ENCODE measurements around the gene ETHE1.

ETHE1 gene

GRCh38 chr19:43466793-43467192, 60.2 kb downstream of the ETHE1 start:
- H3K9me3 ChIP-seq = no peaks in the 10 kb centered on the region
- H3K4me3 ChIP-seq = no peak overlapping the region
- H3K36me3 ChIP-seq (replicated peaks) = no peaks in the 10 kb centered on the region
- H3K4me1 ChIP-seq = peaks cover 14% of the 10 kb centered on the region; the same call in 1 of the 2 replicates
- no peak for DNase-seq (ENCODE audit: low spot score in 2 of 2)
- no peaks in the 10 kb centered on the region for H3K27me3 ChIP-seq (ENCODE audit: low read depth)
- in situ Hi-C loops (cut with MboI; ENCODE audit: low sequenced_read_pairs) = no loop called here

DNA sequence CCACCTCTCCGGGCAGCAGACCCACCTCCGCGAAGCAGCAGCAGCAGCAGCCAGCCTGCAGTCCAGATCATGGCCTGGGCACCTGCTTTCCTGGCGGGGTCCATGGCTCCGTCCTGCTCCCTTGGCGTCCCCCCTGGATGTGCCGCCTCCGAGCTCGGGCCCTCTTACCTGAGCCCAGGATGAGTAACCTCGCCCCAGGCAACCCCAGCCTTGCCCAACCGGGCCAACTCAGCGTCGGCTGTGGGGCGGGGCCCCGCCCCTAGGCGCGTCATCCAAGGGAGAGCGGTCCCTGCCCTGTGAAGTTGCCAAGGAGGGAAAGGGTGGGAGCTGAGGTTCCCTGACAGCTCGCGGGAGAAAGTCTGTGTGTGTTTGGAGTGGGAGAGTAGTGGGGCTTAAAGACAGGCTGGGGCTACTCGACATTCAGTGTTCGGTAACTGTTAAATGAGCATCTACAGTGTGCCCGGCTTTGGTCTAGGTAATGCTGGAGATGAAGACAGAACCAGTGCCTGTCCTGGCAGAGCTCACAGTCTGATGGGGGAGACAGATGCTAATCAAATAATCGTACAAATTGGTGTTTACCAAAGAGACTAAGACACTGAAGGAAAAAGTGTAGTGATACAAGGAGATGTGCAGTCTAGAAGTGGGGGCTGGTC, 61.4 kb downstream of the ETHE1 start, which contains the start of gene LYPD3:
TSS of gene LYPD3 (minus strand) at position 141 of the 653 bp plus-strand sequence. CDS start at position 104, 37 bp downstream.
- Histone ChIP-seq H3K27me3 (ENCODE audit: low read depth) (no peaks in the 10 kb centered on the region), H3K4me1 (peaks cover 14% of the 10 kb centered on the region; the same call in 1 of the 2 replicates), H3K4me3 (peak within 1 kb of the TSS; percentile 80), H3K9me3 (no peaks in the 10 kb centered on the region), H3K36me3 (replicated peaks) (no peaks in the 10 kb centered on the region)
- no peak for DNase-seq (ENCODE audit: low spot score in 2 of 2)
- in situ Hi-C loops (cut with MboI; ENCODE audit: low sequenced_read_pairs) = no loop called here

GRCh38 chr19:43464134-43464775, 62.7 kb downstream of the ETHE1 start:
- Histone ChIP-seq H3K36me3 (replicated peaks) (no peaks in the 10 kb centered on the region), H3K4me3 (peak overlapping the region; percentile 80), H3K27me3 (ENCODE audit: low read depth) (no peaks in the 10 kb centered on the region), H3K4me1 (peaks cover 14% of the 10 kb centered on the region; the same call in 1 of the 2 replicates), H3K9me3 (no peaks in the 10 kb centered on the region)
- DNase-seq (ENCODE audit: low spot score in 2 of 2) = peak in 1 of 2 experiments; percentile 91
- in situ Hi-C loops (cut with MboI; ENCODE audit: low sequenced_read_pairs) = no loop called here

DNA sequence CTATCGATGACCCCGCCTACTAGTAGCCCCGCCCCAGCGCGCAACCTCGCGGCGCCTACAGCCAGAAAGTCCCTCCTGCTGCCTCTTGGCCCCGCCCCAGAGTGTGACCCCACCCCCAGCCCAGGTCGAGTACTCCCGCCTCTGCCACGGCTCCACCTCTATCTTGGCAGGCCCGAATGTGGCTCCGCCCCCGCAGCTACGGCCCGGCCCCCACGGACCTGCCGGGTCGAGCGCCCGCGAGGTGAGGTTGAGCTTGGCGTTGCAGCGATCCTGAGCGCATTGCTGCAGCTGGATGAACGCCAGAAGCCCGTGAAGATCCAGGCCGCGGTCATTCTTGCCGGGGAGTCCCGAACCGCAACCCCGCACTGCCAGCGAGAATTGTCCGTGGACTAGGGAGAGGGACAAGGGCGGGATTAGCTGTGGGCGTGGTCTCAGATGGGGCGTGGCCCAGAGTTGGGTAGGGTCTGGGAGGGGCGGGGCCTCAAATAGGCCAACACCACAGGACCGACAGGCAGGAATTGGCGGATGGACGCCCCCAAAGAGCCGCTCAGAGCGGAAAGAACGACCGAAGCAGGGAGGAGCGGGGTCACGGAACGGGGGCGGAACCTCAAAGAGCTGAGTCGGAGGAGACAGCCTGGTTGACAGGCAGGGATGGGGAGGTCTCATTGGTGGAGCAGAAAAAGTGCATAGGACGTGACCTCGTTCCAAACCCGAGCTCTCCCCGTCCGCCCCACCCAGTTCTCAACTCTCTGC, 63.4 kb downstream of the ETHE1 start:
- peak overlapping the region; percentile 80 for H3K4me3 ChIP-seq
- in situ Hi-C loops (cut with MboI; ENCODE audit: low sequenced_read_pairs) = no loop called here
- peak; percentile 91 to 100 for DNase-seq (ENCODE audit: low spot score in 2 of 2)
- H3K4me1 ChIP-seq = peaks cover 10% of the 10 kb centered on the region; the same call in 1 of the 2 replicates
- no peaks in the 10 kb centered on the region for H3K27me3 ChIP-seq (ENCODE audit: low read depth)
- no peaks in the 10 kb centered on the region for H3K9me3 ChIP-seq
- no peaks in the 10 kb centered on the region for H3K36me3 ChIP-seq (replicated peaks)

GRCh38 chr19:43462785-43463380, 64.1 kb downstream of the ETHE1 start:
- no peak for DNase-seq (ENCODE audit: low spot score in 2 of 2)
- Histone ChIP-seq H3K4me1 (peaks cover 10% of the 10 kb centered on the region), H3K36me3 (replicated peaks) (no peaks in the 10 kb centered on the region), H3K4me3 (peak overlapping the region; percentile 80), H3K27me3 (ENCODE audit: low read depth) (no peaks in the 10 kb centered on the region), H3K9me3 (no peaks in the 10 kb centered on the region)
- in situ Hi-C loops (cut with MboI; ENCODE audit: low sequenced_read_pairs) = no loop called here

DNA sequence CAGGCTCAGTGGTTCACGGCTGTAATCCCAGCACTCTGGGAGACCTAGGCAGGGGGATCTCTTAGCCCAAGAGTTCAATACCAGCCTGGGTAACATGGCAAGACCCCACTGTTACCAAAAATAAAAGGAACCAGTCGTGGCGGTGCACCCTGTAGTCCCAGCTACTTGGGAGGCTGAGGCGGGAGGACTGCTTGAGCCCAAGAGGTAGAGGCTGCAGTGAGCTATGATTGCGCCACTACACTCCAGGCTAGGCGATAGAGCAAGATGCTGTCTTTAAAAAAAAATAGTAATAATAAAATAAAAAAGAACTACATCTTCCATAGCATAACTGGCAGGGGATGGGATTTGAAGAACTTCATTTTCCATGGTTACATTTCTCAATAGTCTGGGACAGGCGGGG, 64.6 kb downstream of the ETHE1 start:
- no peak for DNase-seq (ENCODE audit: low spot score in 2 of 2)
- peaks cover 10% of the 10 kb centered on the region for H3K4me1 ChIP-seq
- no peak overlapping the region for H3K4me3 ChIP-seq
- no peaks in the 10 kb centered on the region for H3K9me3 ChIP-seq
- no peaks in the 10 kb centered on the region for H3K36me3 ChIP-seq (replicated peaks)
- no peaks in the 10 kb centered on the region for H3K27me3 ChIP-seq (ENCODE audit: low read depth)
- in situ Hi-C loops (cut with MboI; ENCODE audit: low sequenced_read_pairs) = no loop called here

GRCh38 chr19:43461303-43461702, 65.7 kb downstream of the ETHE1 start:
- Histone ChIP-seq H3K4me3 (no peak overlapping the region), H3K27me3 (ENCODE audit: low read depth) (no peaks in the 10 kb centered on the region), H3K4me1 (peaks cover 10% of the 10 kb centered on the region), H3K9me3 (no peaks in the 10 kb centered on the region), H3K36me3 (replicated peaks) (no peaks in the 10 kb centered on the region)
- no peak for DNase-seq (ENCODE audit: low spot score in 2 of 2)
- in situ Hi-C loops (cut with MboI; ENCODE audit: low sequenced_read_pairs) = no loop called here

- in situ Hi-C loops (cut with MboI; ENCODE audit: low sequenced_read_pairs) = no loop called here
- H3K27me3 ChIP-seq (ENCODE audit: low read depth) = no peaks in the 10 kb centered on the region
Observed at GRCh38 chr19:43460362-43461016, 66.5 kb downstream of the ETHE1 start.

DNA sequence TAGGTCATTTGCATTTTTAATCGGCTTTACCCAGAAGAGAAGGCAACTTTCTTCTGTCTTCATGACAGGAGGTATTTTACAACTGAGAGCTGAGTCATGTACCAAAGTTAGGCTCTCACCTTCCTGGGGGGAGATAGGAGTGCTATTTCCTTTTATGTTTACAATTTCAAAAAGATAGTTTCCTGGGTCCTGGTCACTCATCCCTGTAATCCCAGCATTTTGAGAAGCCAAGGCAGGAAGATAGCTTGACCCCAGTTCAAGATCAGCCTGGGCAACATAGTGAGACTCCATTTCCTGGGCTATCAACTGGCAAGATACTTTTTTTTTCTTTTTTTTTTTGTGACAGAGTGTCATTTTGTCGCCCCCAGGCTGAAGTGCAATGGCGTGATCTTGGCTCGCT, 69.2 kb downstream of the ETHE1 start:
- no peaks in the 10 kb centered on the region for H3K9me3 ChIP-seq
- peaks cover 10% of the 10 kb centered on the region for H3K4me1 ChIP-seq
- in situ Hi-C loops (cut with MboI; ENCODE audit: low sequenced_read_pairs) = no loop called here
- peak in 1 of 2 experiments; percentile 50 for DNase-seq (ENCODE audit: low spot score in 2 of 2)
- H3K27me3 ChIP-seq (ENCODE audit: low read depth) = no peaks in the 10 kb centered on the region
- no peak overlapping the region for H3K4me3 ChIP-seq
- H3K36me3 ChIP-seq (replicated peaks) = no peaks in the 10 kb centered on the region

More at GRCh38 chr19:43460362-43461016, 66.5 kb downstream of the ETHE1 start:
- H3K4me1 ChIP-seq = peaks cover 14% of the 10 kb centered on the region
- no peaks in the 10 kb centered on the region for H3K9me3 ChIP-seq
- H3K36me3 ChIP-seq (replicated peaks) = no peaks in the 10 kb centered on the region
- H3K4me3 ChIP-seq = no peak overlapping the region
- no peak for DNase-seq (ENCODE audit: low spot score in 2 of 2)

Data from HAP-1 (cell line).